Measurements from ENCODE around the gene TLE4.
"Not testable (repeated sequence)": the region's sequence is repeated elsewhere in the genome, so short reads cannot be mapped to it uniquely, and the experiment has no call there.

Gene TLE4

DNA sequence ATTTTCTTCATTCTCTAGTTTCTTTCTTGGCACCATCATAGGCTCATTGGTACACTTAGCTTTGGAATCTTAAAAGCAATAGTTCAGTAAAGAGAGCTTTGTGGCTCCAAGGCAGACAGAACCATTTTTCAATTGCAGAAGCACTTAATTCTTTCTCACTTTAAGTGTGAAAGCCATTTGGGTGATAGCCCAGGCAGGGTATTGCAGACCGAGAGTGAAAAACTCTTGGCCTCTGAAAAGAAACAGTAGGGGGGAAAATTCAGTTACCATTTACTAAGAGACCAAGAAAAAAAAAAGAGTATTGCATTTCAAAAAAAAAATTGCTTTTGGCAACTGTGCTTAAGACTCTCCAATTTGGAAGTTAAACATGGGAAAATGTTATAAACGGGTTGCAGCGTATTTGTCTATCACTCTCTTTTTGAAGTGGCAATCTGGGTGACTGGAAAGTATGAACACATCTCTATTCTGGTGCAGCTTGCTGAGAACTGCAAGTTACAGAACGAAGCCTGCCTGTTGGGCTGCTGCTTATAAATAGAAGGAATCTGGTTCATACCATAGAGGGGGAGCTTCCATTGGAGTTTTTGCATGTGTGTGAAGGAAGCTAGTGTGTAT lies 170.5 kb downstream of the TLE4 start:
- DNase-seq (ENCODE audit: low spot score), result no peak

DNA sequence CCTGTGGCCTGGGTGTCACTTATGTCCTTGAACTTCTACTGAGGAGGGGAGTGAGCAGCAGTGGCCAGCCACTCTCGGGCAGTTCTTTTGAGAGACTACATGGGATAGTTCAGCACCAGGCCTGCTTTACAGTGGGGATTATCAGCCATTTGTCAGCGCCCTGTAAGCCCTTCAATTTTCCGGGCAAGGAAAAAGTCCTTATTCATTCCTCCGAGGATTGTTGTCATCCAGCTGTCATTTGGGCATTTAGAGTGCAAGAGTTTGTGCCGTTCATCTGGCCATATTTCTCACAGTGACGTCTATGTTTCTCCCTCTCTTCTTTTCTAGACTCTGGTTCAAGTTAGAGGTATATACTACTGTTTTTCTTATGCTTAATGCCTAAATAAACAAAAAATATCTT lies 172.8 kb downstream of the TLE4 start:
- no peak for DNase-seq (ENCODE audit: low spot score)

DNA sequence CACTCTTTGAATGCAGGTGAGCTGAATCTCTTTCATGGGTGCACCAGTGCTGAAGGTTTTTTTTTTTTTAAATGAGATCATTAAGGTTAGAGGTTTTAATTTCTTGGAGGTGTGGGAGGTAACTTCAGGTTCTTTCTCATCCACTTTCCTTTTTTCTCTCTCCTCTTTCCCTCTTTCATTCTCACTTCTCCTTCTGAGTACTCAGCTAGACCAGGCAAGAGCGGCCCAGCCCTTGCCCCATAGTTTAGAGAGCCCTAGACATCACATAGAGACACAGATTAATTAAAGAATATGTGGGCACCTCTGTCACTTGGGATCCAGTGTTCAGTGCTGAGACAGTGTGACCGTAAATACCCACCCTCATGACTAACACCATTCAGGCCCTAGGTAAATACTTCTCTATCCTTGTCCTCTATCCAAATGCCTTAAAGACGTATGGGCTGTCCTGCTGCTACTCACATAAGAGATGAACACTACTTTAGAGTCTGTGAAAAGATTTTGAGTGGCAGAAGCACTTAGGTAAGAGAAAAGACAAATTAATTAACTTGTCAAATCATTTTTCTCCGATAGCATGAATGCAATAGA lies 174.1 kb downstream of the TLE4 start:
- DNase-seq (ENCODE audit: low spot score), result no peak

DNA sequence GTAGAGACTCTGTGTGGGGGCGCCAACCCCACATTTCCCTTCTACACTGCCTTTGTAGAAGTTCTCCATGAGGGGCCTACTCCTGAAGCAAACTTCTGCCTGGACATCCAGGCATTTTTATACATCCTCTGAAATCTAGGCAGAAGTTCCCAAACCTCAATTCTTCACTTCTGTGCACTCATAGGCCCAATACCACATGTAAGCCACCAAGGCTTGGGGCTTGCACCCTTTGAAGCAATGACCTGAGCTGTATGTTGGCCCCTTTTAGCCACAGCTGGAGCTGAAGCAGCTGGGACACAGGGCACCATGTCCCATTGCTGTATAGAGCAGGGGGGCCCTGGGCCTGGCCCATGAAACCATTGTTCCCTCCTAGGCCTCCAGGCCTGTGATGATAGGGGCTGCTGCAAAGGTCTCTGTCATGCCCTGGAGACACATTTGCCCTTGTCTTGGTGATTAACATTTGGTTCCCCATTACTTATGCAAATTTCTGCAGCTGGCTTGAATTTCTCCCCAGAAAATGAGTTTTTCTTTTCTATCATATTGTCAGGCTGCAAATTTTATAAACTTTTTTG lies 180.2 kb downstream of the TLE4 start:
- DNase-seq (ENCODE audit: low spot score), result not testable (repeated sequence)

DNA sequence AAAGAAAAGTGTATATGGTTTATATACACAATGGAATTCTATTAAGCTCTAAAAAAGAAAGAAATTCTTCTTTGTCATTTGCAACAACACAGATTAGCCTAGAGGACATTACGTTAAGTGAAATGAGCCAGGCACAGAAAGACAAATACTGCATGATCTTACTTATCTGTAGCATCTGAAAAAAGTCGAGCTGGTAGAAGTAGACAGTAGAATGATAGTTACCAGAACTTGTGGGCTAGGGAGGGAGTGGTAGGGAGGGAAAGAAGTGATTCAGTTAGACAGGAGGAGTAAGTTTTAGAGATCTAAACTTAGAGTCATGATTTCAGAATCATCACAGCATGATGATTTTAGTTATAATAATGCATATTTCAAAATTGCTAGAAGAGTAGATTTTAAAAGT lies 184.6 kb downstream of the TLE4 start:
- DNase-seq (ENCODE audit: low spot score), result no peak

DNA sequence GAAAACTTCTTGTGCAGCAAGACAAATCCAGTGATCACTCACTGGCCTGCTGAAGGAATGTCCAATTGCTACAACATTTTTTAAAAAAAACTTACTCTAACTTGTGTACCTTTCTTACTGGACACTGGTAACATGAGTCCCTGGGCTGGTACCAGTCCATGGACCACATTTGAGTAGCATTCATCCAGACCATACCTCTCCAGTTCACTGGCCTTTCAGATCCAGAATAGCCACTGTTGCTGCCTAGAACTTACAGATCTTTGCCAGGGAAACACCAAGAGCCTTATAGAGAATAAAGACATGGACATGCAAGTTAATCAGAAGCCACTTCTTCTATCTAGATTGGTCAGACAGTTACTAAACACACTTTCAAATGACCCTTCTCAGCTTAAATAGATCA lies 185.3 kb downstream of the TLE4 start:
- no peak for DNase-seq (ENCODE audit: low spot score)

DNA sequence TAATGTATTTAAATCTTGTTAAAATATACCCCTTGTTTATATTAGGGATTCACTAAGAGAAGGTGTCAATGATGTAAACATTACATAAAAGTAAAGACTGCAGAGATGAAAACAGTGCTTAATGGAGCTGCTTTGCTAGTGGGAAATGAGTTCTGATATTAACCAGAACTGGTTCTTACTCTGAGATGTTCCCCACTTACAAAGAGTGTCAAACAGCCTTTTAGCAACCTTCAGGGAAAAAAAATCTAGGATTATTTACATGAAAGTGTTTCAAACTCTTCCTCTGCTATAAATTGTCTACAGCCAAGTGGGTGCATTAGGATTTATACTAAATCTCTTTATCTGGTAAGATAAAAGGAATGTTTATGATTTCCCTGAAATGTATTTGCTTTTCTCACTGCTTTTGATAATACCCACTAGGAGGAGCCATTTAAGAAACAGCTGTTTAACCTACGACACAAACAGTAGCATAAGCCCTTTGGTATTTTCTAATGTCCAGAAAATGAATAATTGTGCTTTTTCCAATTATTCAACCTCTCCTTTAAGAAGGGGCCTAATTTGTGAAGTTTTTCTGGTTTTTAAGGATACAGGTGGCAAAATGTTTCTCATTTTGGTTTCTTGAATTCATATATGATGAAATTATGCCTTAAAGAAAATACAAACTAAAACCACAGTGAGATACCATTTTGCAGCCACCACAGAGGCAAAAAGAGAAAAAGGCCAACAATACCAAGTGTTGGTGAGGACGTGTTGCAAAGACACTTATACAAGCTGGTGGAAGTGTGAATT lies 186.3 kb downstream of the TLE4 start:
- no peak for DNase-seq (ENCODE audit: low spot score)

DNA sequence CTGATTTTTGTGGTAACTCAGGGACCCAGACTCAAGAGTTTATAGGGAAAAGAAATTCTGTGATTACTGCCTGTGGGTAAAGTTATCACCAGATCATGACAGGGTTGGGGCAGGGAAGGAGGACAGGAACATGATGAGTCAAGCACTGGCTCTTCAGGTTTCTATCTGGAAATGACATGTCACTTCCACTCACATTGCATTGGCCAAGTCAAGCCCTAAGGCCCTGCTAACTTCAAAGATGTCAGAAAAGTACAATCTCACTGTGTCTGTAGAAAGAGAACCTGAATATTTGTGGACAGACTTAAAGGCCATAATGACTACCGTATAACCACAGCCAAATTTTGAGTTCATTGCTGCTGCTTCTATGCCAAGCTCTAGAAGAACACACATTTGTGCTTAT lies 187.7 kb downstream of the TLE4 start:
- no peak for DNase-seq (ENCODE audit: low spot score)

DNA sequence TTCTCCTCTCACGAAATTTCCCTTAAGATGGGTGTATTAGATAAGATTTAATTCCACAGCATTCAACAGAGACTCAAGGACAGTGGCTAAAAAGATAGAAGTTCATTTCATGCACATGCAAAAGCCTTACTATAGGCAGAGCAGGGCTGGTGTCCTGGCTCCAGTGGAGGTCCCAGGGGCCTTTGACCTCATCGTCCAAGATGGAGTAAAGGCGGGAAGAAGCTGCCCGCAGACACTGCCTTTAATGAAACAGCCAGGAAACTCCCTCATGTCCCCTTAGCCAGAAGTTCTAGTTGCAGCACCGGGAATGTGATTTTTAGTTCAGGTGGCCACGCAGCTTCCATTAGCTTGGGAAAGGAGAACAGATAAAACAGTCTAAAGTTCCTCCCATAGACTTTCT lies 190.3 kb downstream of the TLE4 start:
- DNase-seq (ENCODE audit: low spot score), result no peak

DNA sequence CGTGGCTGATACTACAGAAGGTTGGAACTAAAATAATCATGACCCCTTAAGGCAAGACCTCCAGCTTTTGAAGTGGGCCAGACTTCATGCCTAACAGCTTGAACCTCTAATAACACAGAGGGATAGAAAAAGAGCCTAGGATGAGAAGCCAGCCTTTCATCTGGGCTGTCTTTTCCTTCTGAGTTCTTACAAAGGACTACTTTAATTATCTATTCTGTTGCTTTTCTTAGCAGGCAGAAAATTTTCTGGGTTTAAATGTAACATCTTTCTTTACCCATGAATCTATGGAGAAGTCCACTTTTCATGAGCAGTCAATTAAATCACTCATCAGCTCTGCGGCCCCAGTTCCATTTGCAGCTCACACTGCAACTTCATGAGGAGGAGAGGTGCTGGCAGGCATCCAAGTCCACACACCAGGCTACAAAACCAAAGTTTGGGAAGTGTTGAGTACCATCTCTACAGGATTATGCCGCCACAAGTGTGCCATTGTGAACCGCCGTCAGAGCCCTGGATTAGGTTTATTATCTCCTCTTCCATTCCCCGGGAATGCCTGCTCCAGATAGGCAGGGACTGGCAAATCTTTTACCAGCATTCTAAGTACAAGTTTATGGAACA lies 192.0 kb downstream of the TLE4 start:
- DNase-seq (ENCODE audit: low spot score), result no peak

DNA sequence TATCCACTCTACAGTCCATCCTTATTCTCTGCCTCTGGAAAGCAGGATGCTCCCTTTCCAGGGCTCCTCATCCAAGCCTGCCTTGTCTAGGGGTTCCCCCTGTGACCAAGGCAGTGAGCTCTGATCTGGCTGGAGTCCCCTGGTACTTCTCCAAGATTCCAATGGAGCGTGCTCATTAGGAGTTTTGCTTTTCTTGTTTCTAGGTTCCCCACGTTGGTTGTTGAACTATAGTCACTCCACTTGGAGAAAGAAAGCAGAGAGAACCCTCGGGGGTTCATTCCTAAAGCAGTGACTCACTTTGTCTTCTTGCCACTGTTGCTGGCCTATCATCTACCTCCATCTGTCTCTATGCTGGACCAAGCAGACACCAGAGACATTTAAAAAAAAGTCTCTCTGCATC lies 192.6 kb downstream of the TLE4 start:
- no peak for DNase-seq (ENCODE audit: low spot score)

DNA sequence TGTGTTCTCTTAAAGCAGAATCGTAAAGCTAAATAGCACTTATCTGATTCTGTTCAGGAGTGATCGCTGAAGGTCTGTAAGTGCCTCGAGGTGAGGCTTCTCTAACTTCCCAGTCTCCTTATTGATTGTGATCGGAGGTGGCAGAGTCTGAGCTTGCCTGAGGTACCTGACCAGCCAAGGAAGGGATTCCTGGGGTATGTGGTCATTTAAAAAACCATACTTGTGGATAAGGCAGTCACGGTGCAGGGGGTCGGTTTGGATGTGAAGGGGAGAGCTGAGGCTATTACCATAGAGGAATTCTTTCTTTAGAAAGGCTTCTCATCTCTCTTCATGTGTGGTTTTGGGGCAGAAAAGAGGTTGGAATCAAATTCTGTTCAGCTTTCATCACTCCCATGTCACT lies 193.7 kb downstream of the TLE4 start:
- DNase-seq (ENCODE audit: low spot score), result no peak

DNA sequence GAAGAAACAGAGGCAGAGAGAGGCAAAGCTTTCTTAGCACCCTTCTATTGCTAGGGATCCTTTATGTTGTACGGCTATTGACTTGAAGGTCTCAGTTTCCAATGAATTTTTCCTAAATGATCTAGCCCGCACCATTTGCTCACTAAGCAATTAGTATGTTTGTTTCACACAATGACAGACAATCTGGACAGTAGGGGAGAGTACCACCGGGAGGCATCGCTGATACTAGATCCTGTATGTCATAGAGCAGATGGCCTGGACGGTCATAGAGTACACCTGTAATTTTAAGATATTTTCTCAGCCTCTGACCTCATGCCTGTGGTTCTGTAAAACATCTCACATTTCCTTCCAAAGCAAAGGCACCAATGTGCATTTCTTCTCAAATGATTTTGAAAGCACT lies 194.3 kb downstream of the TLE4 start:
- no peak for DNase-seq (ENCODE audit: low spot score)

DNA sequence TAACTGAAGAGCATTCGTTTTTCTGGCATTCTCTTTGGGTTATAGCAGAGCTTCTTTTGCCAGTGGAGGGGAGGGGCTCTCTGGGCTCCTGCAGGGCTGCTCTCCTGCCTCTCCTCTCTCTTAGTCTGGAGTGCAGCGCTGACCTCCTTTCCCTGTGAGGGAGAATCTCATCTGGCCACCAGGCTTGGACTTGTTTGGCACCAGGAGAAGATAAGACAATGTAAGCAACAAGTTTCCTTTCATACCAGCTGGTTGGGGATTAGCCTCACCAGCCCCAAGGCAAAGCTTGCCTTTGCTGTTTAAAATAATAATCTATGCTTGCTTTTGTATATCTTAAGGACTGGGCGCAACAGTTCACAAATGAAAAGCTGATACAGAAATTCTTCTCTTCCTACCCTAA lies 196.4 kb downstream of the TLE4 start:
- DNase-seq (ENCODE audit: low spot score), result no peak

DNA sequence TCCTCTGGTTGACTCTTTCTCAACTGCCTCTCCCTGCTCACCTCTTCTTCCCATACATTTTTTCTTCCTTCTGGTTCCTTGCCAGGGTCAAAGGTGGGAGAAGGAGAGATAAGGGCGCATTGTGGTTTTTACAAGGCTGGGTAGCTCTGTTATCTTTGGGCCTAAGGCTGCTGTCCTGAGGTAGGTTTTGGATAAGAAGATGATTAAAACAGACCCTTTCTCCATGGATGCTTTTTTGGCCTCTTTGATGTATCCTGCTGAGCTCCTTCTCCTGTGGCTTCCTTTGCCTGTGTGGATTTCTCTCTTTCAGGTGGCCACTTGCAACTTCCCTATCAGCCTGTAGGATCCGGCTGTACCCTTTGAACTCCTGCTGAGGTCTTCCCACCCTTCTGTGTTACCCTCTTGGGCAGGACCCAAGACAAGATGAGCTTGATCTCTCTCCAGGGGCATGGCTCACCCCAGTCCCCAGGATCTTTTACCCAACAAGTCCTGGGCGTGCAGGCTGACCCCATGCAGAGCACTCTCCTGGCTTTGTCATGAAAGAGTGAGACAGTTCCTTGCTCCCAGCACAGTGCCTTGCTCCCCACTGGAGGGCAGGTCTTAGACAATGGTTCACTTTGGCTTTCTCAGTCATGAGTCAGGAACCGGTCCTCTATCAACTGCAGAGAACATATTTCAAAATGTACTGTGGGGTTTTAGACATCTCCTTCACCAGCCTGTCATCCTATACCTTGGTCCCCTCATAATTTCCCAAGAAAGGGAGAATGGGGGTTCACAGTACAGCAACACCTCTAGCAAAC lies 197.9 kb downstream of the TLE4 start:
- DNase-seq (ENCODE audit: low spot score), result no peak

DNA sequence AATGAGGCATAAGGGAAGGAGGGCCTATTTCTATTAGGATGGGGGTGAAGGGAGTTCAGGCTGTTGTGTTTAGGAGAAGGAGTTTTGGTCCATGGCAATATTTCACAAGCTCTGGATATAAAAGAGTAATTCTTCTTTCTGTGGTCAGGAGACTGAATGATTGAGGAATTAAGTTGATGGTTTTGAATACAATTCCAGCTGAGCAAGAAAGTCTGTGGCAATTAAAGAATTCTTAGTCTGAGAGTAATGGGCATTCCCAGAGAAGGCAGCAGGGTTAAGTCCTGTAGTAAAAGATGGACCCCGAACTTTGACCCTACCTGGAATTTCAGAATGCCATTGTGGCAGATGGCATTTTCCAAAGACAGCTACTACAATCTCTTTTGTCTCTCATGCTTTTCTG lies 202.6 kb downstream of the TLE4 start:
- no peak for DNase-seq (ENCODE audit: low spot score)

Measured in ecto neural progenitor cell (in vitro differentiated cells).